NB4 (cell line): Measurements from ENCODE around the gene DYNLT1.

ENCODE experiments used
- DNase-seq: peaks from one replicate; pipeline ENCODE4 v3.0.0; 2010; ENCODE audit warnings: low read depth
- H3K4me3 ChIP-seq: one replicate; pipeline ENCODE4 v1.5.1; 2011; ENCODE audit warnings: mild to moderate bottlenecking, low read depth, low read length, moderate library complexity
- CTCF ChIP-seq: IDR thresholded peaks from one replicate; pipeline ENCODE4 v1.5.1; 2012; ENCODE audit warnings: low read depth, low read length
- MAX ChIP-seq: IDR thresholded peaks from 2 replicates; pipeline ENCODE4 v1.6.1; 2011; ENCODE audit warnings: low read depth, low read length
- MYC ChIP-seq: IDR thresholded peaks from 2 replicates; pipeline ENCODE4 v1.6.1; 2011; ENCODE audit warnings: low read depth, low read length
- POLR2A ChIP-seq: IDR thresholded peaks from 2 replicates; pipeline ENCODE4 v1.6.1; 2011; ENCODE audit warnings: mild to moderate bottlenecking; ENCODE audit not compliant: insufficient read length; ENCODE audit errors: extremely low read depth

DYNLT1 gene

GRCh38 chr6:158604048-158604406 lies 40.5 kb downstream of the DYNLT1 start:
- DNase-seq, result no peak
- no peak for TF ChIP-seq POLR2A
- no peak for TF ChIP-seq CTCF
- no peak for TF ChIP-seq MYC
- no peak for TF ChIP-seq MAX
- no peak overlapping the region for H3K4me3 ChIP-seq

- TF ChIP-seq MAX (no peak), MYC (no peak)
- no peak overlapping the region for H3K4me3 ChIP-seq
- no peak for DNase-seq
Measured at GRCh38 chr6:158603261-158604047, 41.1 kb downstream of the DYNLT1 start.

- DNase-seq, result no peak
- H3K4me3 ChIP-seq, result no peak overlapping the region
- no peak for TF ChIP-seq MAX
- TF ChIP-seq CTCF, result no peak
- no peak for TF ChIP-seq POLR2A
- no peak for TF ChIP-seq MYC
Measured at GRCh38 chr6:158599635-158600034, 44.9 kb downstream of the DYNLT1 start.

- TF ChIP-seq CTCF (no peak), MYC (no peak), MAX (no peak), POLR2A (no peak)
- DNase-seq, result no peak
- no peak overlapping the region for H3K4me3 ChIP-seq
Measured at GRCh38 chr6:158597565-158597964, 47.0 kb downstream of the DYNLT1 start.

GRCh38 chr6:158596861-158597260 lies 47.7 kb downstream of the DYNLT1 start:
- H3K4me3 ChIP-seq, result no peak overlapping the region
- TF ChIP-seq MAX (no peak), CTCF (no peak), POLR2A (no peak), MYC (no peak)
- peak; percentile 17 for DNase-seq

GRCh38 chr6:158595223-158595622 lies 49.3 kb downstream of the DYNLT1 start:
- H3K4me3 ChIP-seq, result no peak overlapping the region
- DNase-seq, result peak; percentile 30

More at GRCh38 chr6:158595223-158595622, 49.3 kb downstream of the DYNLT1 start:
- TF ChIP-seq MYC (no peak), CTCF (peak; percentile 13)
